GM12878 (cell line): Measurements from ENCODE around the gene CCDC117. TPM values are rescaled to one million over a fixed set of nuclear protein-coding genes. Genes with fewer than 3 reads are reported as not detected.

Experiments
- ATAC-seq: fragments of 200-7000 bp; cut with Tn5 transposase; 3 replicates; pipeline ENCODE4 v1.9.1; 2020; ENCODE audit warnings: mild to moderate bottlenecking, moderate library complexity
- BruUV-seq: library from RNA; stranded (reverse); fragments of 400-500 nt; replicated peaks from 2 replicates; lab custom pipeline; 2021; lab: Mats Ljungman, UMichigan
- CTCF ChIA-PET: fragments of 300-600 bp; sonication (Branson Sonifier 250); formaldehyde crosslinking; extraction: SDS; loops from one replicate; lab custom pipeline; 2021; ENCODE audit warnings: inconsistent platforms; lab: Yijun Ruan, JAX
- POLR2A ChIA-PET: fragments of 350-600 bp; formaldehyde crosslinking; extraction: SDS; loops from one replicate; lab custom pipeline; 2021; ENCODE audit warnings: inconsistent platforms; lab: Charles Lee
- RAD21 ChIA-PET: fragments of 300-600 bp; sonication (Branson Sonifier 250); formaldehyde crosslinking; loops from one replicate; lab custom pipeline; 2023; ENCODE audit warnings: antibody characterized with exemption; ENCODE audit not compliant: unreplicated experiment; lab: Charles Lee
- SMC1A ChIA-PET: fragments of 300-600 bp; sonication (Branson Sonifier 250); formaldehyde crosslinking; loops from one replicate; lab custom pipeline; 2023; ENCODE audit not compliant: unreplicated experiment, uncharacterized antibody; lab: Charles Lee
- DNase-seq: peaks from one replicate; pipeline ENCODE4 v3.0.0-alpha.2; 2011; ENCODE audit warnings: low read depth, low spot score
- FAIRE-seq: peaks from 3 replicates; lab custom pipeline; 2011; peaks lifted over from hg19 to GRCh38; lab: Jason Lieb, UNC
- H2AFZ ChIP-seq: 2 replicates; pipeline ENCODE4 v1.6.0; 2011; ENCODE audit warnings: low read depth, low read length, control low read depth; ENCODE audit not compliant: control insufficient read depth
- H3K27ac ChIP-seq: 2 replicates; pipeline ENCODE4 v1.5.1; 2011; ENCODE audit warnings: control low read depth; ENCODE audit not compliant: control insufficient read depth, insufficient read depth
- H3K27me3 ChIP-seq, 2 experiments: replicated peaks in 1 of 2; 2 replicates each; pipeline versions ENCODE4 v1.6.0 to v1.6.1; 2011; ENCODE audit warnings: low read length in 1 of 2; ENCODE audit not compliant: control insufficient read depth in 2 of 2, insufficient read depth in 2 of 2
- H3K36me3 ChIP-seq, 2 experiments: 2 replicates each; pipeline ENCODE4 v1.5.1; 2011; ENCODE audit warnings: low read length in 1 of 2; ENCODE audit not compliant: control insufficient read depth in 2 of 2, insufficient read depth in 2 of 2
- H3K4me1 ChIP-seq: 2 replicates; pipeline ENCODE4 v1.6.1; 2011; ENCODE audit warnings: mild to moderate bottlenecking, low read length, moderate library complexity, mixed read lengths; ENCODE audit not compliant: control insufficient read depth, insufficient read depth
- H3K4me2 ChIP-seq: 2 replicates; pipeline ENCODE4 v1.6.0; 2011; ENCODE audit warnings: control low read depth; ENCODE audit not compliant: control insufficient read depth, insufficient read depth
- H3K4me3 ChIP-seq: fragments of 200-600 bp; sonication (generic); 2 replicates; pipeline ENCODE4 v1.5.1; 2016
- H3K79me2 ChIP-seq: 2 replicates; pipeline ENCODE4 v1.6.0; 2011; ENCODE audit warnings: low read length; ENCODE audit not compliant: control insufficient read depth, insufficient read depth
- H3K9ac ChIP-seq: 2 replicates; pipeline ENCODE4 v1.8.0; 2011; ENCODE audit warnings: low read length, control low read depth, mixed read lengths; ENCODE audit not compliant: control insufficient read depth, insufficient read depth
- H3K9me3 ChIP-seq: replicated peaks from 3 replicates; pipeline ENCODE4 v1.5.1; 2011; ENCODE audit warnings: mild to moderate bottlenecking, low read length; ENCODE audit not compliant: control insufficient read depth, insufficient read depth
- H4K20me1 ChIP-seq: 2 replicates; pipeline ENCODE4 v1.6.0; 2011; ENCODE audit not compliant: control insufficient read depth, insufficient read depth
- CEBPZ ChIP-seq: fragments of 150-350 bp; IDR thresholded peaks from 2 replicates; pipeline ENCODE4 v1.6.1; 2016; ENCODE audit warnings: low read depth, low read length
- DPF2 ChIP-seq: fragments of 450-650 bp; IDR thresholded peaks from 2 replicates; pipeline ENCODE4 v1.6.1; 2017; ENCODE audit warnings: mild to moderate bottlenecking
- IKZF1 ChIP-seq: fragments of 450-650 bp; conservative IDR thresholded peaks from 2 replicates; pipeline ENCODE4 v1.6.1; 2017; ENCODE audit warnings: antibody characterized with exemption, mild to moderate bottlenecking
- MLLT1 ChIP-seq: fragments of 450-650 bp; IDR thresholded peaks from 2 replicates; pipeline ENCODE4 v1.6.1; 2016; ENCODE audit warnings: mild to moderate bottlenecking
- SREBF1 ChIP-seq: IDR thresholded peaks from 2 replicates; pipeline ENCODE4 v1.6.1; 2012; ENCODE audit warnings: mild to moderate bottlenecking, low read length
- TCF12 ChIP-seq: IDR thresholded peaks from 2 replicates; pipeline ENCODE4 v1.6.1; 2011; ENCODE audit warnings: low read depth, mild to moderate bottlenecking, low read length
- ZBTB11 ChIP-seq: fragments of 450-650 bp; formaldehyde crosslinking; IDR thresholded peaks from 2 replicates; pipeline ENCODE4 v1.5.0; 2022; ENCODE audit warnings: mild to moderate bottlenecking, missing genetic modification characterization
- ZBTB33 ChIP-seq: fragments of 450-650 bp; IDR thresholded peaks from 2 replicates; pipeline ENCODE4 v1.6.1; 2017; ENCODE audit warnings: mild to moderate bottlenecking
- ZNF217 ChIP-seq: fragments of 450-650 bp; IDR thresholded peaks from 2 replicates; pipeline ENCODE4 v1.6.1; 2017; ENCODE audit warnings: antibody characterized with exemption, mild to moderate bottlenecking
- ZNF24 ChIP-seq: fragments of 450-650 bp; IDR thresholded peaks from 2 replicates; pipeline ENCODE4 v1.6.1; 2017; ENCODE audit warnings: antibody characterized with exemption, mild to moderate bottlenecking
- ZSCAN29 ChIP-seq: fragments of 450-650 bp; IDR thresholded peaks from 2 replicates; pipeline ENCODE4 v1.6.1; 2017; ENCODE audit warnings: mild to moderate bottlenecking, moderate library complexity
- WGBS: methylation state at CpG from one replicate; pipeline ENCODE4 v1.1.6; 2016; ENCODE audit warnings: low lambda C conversion rate; ENCODE audit not compliant: insufficient replicate concordance, insufficient coverage; ENCODE audit errors: missing lambda C conversion rate; 5-methylcytosine and 5-hydroxymethylcytosine counted together
- in situ Hi-C: fragments of 300-500 bp; cut with MboI; formaldehyde crosslinking; loops from 9 replicates; pipeline ENCODE4 v1.14.3; 2018; ENCODE audit warnings: mixed read lengths
- intact Hi-C: fragments of 100-400 bp; cut with micrococcal nuclease; formaldehyde crosslinking; loops from one replicate; pipeline ENCODE4 v1.14.2; 2022; ENCODE audit not compliant: unreplicated experiment
- polyA plus RNA-seq, 11 experiments: library from polyadenylated mRNA; depleted of rRNA in 4 of 11; unstranded in 6 of 11; stranded (reverse) in 5 of 11; fragments of >200 nt; fragmentation: Nextera tagmentation in 4 of 11; fragmentation: Illumina TruSeq in 1 of 11; extraction: Ambion mirVana in 4 of 11; extraction: Trizol in 1 of 11; gene quantifications; 1 replicate in 1 of 11; 2 replicates in 10 of 11; pipeline versions ENCODE4 v1.2.1 to v1.2.3, GENCODE V29; 2011 to 2016; ENCODE audit warnings: inconsistent platforms in 2 of 11, missing spikeins in 2 of 11, low read depth in 1 of 11
- total RNA-seq, 4 experiments: library from RNA; depleted of rRNA in 3 of 4; stranded (reverse); fragments of >200 nt in 3 of 4; fragmentation: Illumina TruSeq in 1 of 4; extraction: Trizol in 1 of 4; gene quantifications; 2 replicates each; pipeline versions ENCODE4 v1.2.1 to v1.2.3, GENCODE V29; 2013 to 2021

CCDC117 gene
- total and polyA plus RNA-seq, 10 of the 15 experiments (the other 5 are each of a cell fraction or from before 2014, with no cell fraction given): 6.3 to 32.2 (median 20.6) TPM

- Histone ChIP-seq H4K20me1 (no peaks in the 10 kb centered on the region), H3K27me3 (no peaks in the 10 kb centered on the region), H3K9me3 (no peaks in the 10 kb centered on the region), H3K79me2 (peaks cover 20% of the 10 kb centered on the region), H3K9ac (peak overlapping the region; percentile 68), H3K4me2 (peak overlapping the region; percentile 87), H3K36me3 (peaks cover 2 to 8% of the 10 kb centered on the region in 2 experiments; a peak in 3 of 4 replicates), H3K27ac (peak overlapping the region; percentile 69), H3K4me3 (peak overlapping the region; percentile 69), H3K4me1 (peaks cover 7% of the 10 kb centered on the region), H2AFZ (peak overlapping the region; percentile 76)
- SMC1A ChIA-PET: interaction anchor here (0.7 to 2.5 kb wide), 11 partner anchors 10 to 86 kb away, joined by 3 to 9 read pairs (median 3); no protein-coding TSS in a partner anchor
- BruUV-seq: TSS peak; percentile 86
- DNase-seq (no peak), ATAC-seq (no peak; the same call in 2 of the 3 replicates), FAIRE-seq (no peak)
- POLR2A ChIA-PET: interaction anchor here (0.6 to 1.8 kb wide), 4 partner anchors 25 to 66 kb away, joined by 3 to 7 read pairs (median 6); partner anchors contain the start of genes CCDC117 and XBP1
- RAD21 ChIA-PET: interaction anchor here (0.8 to 1.3 kb wide), 4 partner anchors 19 to 176 kb away, joined by 3 read pairs; partner anchors contain the start of gene XBP1
- CTCF ChIA-PET: interaction anchor here (1.2 kb wide), 1 partner anchor 50 kb away, joined by 5 read pairs; no protein-coding TSS in a partner anchor
- intact Hi-C loops: loop anchor here (5.0 kb wide), 1 partner anchor 51 kb away; no protein-coding TSS in a partner anchor
- in situ Hi-C loops: no loop called here
- 4% methylated on average over 18 of the region's 18 CpGs for WGBS
- TF ChIP-seq CEBPZ (no peak), MLLT1 (peak; percentile 13; the same call in 1 of the 2 replicates), ZSCAN29 (0 out of 2 replicates have a peak, but pooled peaks have one; percentile 5), DPF2 (peak; percentile 65; the same call in 1 of the 2 replicates), IKZF1 (no peak), ZNF217 (peak; percentile 85), ZBTB11 (CRISPR knock-in tag) (no peak), TCF12 (peak; percentile 94; the same call in 1 of the 2 replicates), ZNF24 (peak; percentile 17; the same call in 1 of the 2 replicates), SREBF1 (no peak), ZBTB33 (no peak)
Measured at GRCh38 chr22:28741200-28741784, 31.2 kb upstream of the CCDC117 start.
